HCT116 (cell line): Measurements from ENCODE around the gene OR51E2. TPM values are rescaled to one million over a fixed set of nuclear protein-coding genes. Genes with fewer than 3 reads are reported as not detected.

Experiments used
- ATAC-seq: fragments of 200-7000 bp; cut with Tn5 transposase; 2 replicates; pipeline ENCODE4 v1.9.1; 2020; ENCODE audit warnings: mild to moderate bottlenecking, moderate library complexity
- BruUV-seq: library from RNA; stranded (reverse); fragments of 400-500 nt; replicated peaks from 2 replicates; lab custom pipeline; 2021; lab: Mats Ljungman, UMichigan
- CTCF ChIA-PET: fragments of 300-600 bp; sonication (Branson Sonifier 250); formaldehyde crosslinking; loops from one replicate; lab custom pipeline; 2021; ENCODE audit warnings: antibody characterized with exemption; lab: Charles Lee
- POLR2A ChIA-PET: fragments of 300-600, 350-600 bp; sonication (Branson Sonifier 250); formaldehyde crosslinking; loops from one replicate; lab custom pipeline; 2021; ENCODE audit warnings: antibody characterized with exemption; lab: Charles Lee
- RAD21 ChIA-PET, 2 experiments: fragments of 300-600 bp; sonication (Branson Sonifier 250); formaldehyde crosslinking; loops; one replicate each; lab custom pipeline; 2023; ENCODE audit warnings: low total read pairs in 2 of 2; ENCODE audit not compliant: uncharacterized antibody in 2 of 2, unreplicated experiment in 2 of 2, low non-redundant PET in 1 of 2; lab: Charles Lee
- DNase-seq: peaks from one replicate; pipeline ENCODE4 v3.0.0-alpha.2; 2010; ENCODE audit warnings: low read depth, low spot score
- H2AFZ ChIP-seq: fragments of 200-600 bp; shearing (Covaris generic), sonication (generic); 2 replicates; pipeline ENCODE4 v1.6.1; 2017; ENCODE audit warnings: low read depth, mixed run types, mixed read lengths, antibody characterized with exemption, low read length; ENCODE audit not compliant: poor library complexity, severe bottlenecking
- H3K27ac ChIP-seq: 2 replicates; pipeline ENCODE4 v1.5.1; 2012; ENCODE audit warnings: low read depth, low read length
- H3K27me3 ChIP-seq: fragments of 200-600 bp; sonication (generic); 2 replicates; pipeline ENCODE4 v1.6.1; 2016; ENCODE audit warnings: mixed run types, low read length, mixed read lengths; ENCODE audit not compliant: insufficient read depth
- H3K36me3 ChIP-seq, 2 experiments: fragments of 200-500 bp in 1 of 2; fragments of 200-600 bp in 1 of 2; sonication (Bioruptor generic) in 1 of 2; sonication (generic) in 1 of 2; 2 replicates each; pipeline versions ENCODE4 v1.5.1 to v1.6.1; 2014 to 2016; ENCODE audit warnings: low read length in 2 of 2, inconsistent platforms in 1 of 2, mixed read lengths in 1 of 2, mixed run types in 1 of 2; ENCODE audit not compliant: insufficient read depth in 2 of 2, control insufficient read depth in 1 of 2
- H3K4me1 ChIP-seq, 2 experiments: fragments of 200-600 bp in 1 of 2; sonication (generic) in 1 of 2; 2 replicates each; pipeline versions ENCODE4 v1.5.1 to v1.6.1; 2012 to 2017; ENCODE audit warnings: low read length in 2 of 2, inconsistent platforms in 1 of 2, mild to moderate bottlenecking in 1 of 2, mixed read lengths in 1 of 2, mixed run types in 1 of 2, moderate library complexity in 1 of 2; ENCODE audit not compliant: insufficient read depth in 2 of 2, control insufficient read depth in 1 of 2
- H3K4me2 ChIP-seq: fragments of 200-600 bp; sonication (generic); 2 replicates; pipeline ENCODE4 v1.6.1; 2017; ENCODE audit warnings: mixed run types, low read length, mixed read lengths
- H3K4me3 ChIP-seq, 2 experiments: fragments of 200-600 bp in 1 of 2; sonication (generic) in 1 of 2; replicated peaks in 1 of 2; 2 replicates each; pipeline ENCODE4 v1.5.1; 2011 to 2016; ENCODE audit warnings: low read length in 2 of 2, control low read depth in 1 of 2, low read depth in 1 of 2, mild to moderate bottlenecking in 1 of 2, mixed read lengths in 1 of 2, mixed run types in 1 of 2
- H3K79me2 ChIP-seq: fragments of 200-600 bp; sonication (generic); 2 replicates; pipeline ENCODE4 v1.6.1; 2017; ENCODE audit warnings: mild to moderate bottlenecking, mixed run types, low read length, moderate library complexity, mixed read lengths; ENCODE audit not compliant: insufficient read depth
- H3K9ac ChIP-seq: fragments of 200-600 bp; sonication (generic); 2 replicates; pipeline ENCODE4 v1.6.1; 2016; ENCODE audit warnings: low read length, mixed read lengths
- H3K9me2 ChIP-seq: fragments of 200-600 bp; sonication (generic), shearing (Covaris generic); 2 replicates; pipeline ENCODE4 v1.6.1; 2017; ENCODE audit warnings: mixed run types, mild to moderate bottlenecking, moderate library complexity; ENCODE audit not compliant: insufficient read depth
- H3K9me3 ChIP-seq, 2 experiments: fragments of 200-500 bp in 1 of 2; fragments of 200-600 bp in 1 of 2; sonication (Bioruptor generic) in 1 of 2; sonication (generic) in 1 of 2; 2 replicates each; pipeline ENCODE4 v1.6.1; 2014 to 2017; ENCODE audit warnings: low read length in 2 of 2, mixed read lengths in 2 of 2, inconsistent platforms in 1 of 2, low read depth in 1 of 2, mild to moderate bottlenecking in 1 of 2, mixed run types in 1 of 2, moderate library complexity in 1 of 2; ENCODE audit not compliant: control insufficient read depth in 1 of 2, insufficient read depth in 1 of 2
- H4K20me1 ChIP-seq: fragments of 200-600 bp; sonication (generic), shearing (Covaris generic); 2 replicates; pipeline ENCODE4 v1.6.1; 2017; ENCODE audit warnings: mixed run types, mild to moderate bottlenecking, moderate library complexity; ENCODE audit not compliant: insufficient read depth
- EZH2 ChIP-seq: fragments of 200-600 bp; sonication (generic); IDR thresholded peaks from 2 replicates; pipeline ENCODE4 v1.6.1; 2017; ENCODE audit warnings: antibody characterized with exemption, mixed run types
- FOSL1 ChIP-seq: IDR thresholded peaks from 2 replicates; pipeline ENCODE4 v1.6.1; 2012; ENCODE audit warnings: low read depth
- JUND ChIP-seq: IDR thresholded peaks from 2 replicates; pipeline ENCODE4 v1.6.1; 2012
- intact Hi-C: fragments of 100-400 bp; cut with micrococcal nuclease; formaldehyde crosslinking; loops from 2 replicates; pipeline ENCODE4 v1.10.0; 2022
- total RNA-seq: library from RNA; stranded (reverse); gene quantifications from one replicate; pipeline ENCODE4 v1.2.1, GENCODE V29; 2021; ENCODE audit not compliant: unreplicated experiment
- TF ChIP-seq, protein P1 (sequence below): IDR thresholded peaks from 2 replicates; pipeline ENCODE4 v1.6.1; 2012; ENCODE audit warnings: low read depth
- TF ChIP-seq, protein P2 (sequence below): IDR thresholded peaks from 2 replicates; pipeline ENCODE4 v1.6.1; 2012
- TF ChIP-seq, protein P3 (sequence below): IDR thresholded peaks from 2 replicates; pipeline ENCODE4 v1.6.1; 2012

The OR51E2 gene
- total RNA-seq, 1 experiment from 2014 or later, result not detected

DNA sequence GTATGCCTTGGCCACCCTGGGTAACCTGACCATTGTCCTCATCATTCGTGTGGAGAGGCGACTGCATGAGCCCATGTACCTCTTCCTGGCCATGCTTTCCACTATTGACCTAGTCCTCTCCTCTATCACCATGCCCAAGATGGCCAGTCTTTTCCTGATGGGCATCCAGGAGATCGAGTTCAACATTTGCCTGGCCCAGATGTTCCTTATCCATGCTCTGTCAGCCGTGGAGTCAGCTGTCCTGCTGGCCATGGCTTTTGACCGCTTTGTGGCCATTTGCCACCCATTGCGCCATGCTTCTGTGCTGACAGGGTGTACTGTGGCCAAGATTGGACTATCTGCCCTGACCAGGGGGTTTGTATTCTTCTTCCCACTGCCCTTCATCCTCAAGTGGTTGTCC, 57.7 kb downstream of the OR51E2 start:
- H3K4me2 ChIP-seq, result no peak overlapping the region
- no peak for TF ChIP-seq JUND
- TF ChIP-seq, protein P1, sequence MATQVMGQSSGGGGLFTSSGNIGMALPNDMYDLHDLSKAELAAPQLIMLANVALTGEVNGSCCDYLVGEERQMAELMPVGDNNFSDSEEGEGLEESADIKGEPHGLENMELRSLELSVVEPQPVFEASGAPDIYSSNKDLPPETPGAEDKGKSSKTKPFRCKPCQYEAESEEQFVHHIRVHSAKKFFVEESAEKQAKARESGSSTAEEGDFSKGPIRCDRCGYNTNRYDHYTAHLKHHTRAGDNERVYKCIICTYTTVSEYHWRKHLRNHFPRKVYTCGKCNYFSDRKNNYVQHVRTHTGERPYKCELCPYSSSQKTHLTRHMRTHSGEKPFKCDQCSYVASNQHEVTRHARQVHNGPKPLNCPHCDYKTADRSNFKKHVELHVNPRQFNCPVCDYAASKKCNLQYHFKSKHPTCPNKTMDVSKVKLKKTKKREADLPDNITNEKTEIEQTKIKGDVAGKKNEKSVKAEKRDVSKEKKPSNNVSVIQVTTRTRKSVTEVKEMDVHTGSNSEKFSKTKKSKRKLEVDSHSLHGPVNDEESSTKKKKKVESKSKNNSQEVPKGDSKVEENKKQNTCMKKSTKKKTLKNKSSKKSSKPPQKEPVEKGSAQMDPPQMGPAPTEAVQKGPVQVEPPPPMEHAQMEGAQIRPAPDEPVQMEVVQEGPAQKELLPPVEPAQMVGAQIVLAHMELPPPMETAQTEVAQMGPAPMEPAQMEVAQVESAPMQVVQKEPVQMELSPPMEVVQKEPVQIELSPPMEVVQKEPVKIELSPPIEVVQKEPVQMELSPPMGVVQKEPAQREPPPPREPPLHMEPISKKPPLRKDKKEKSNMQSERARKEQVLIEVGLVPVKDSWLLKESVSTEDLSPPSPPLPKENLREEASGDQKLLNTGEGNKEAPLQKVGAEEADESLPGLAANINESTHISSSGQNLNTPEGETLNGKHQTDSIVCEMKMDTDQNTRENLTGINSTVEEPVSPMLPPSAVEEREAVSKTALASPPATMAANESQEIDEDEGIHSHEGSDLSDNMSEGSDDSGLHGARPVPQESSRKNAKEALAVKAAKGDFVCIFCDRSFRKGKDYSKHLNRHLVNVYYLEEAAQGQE, result no peak
- TF ChIP-seq, protein P2, sequence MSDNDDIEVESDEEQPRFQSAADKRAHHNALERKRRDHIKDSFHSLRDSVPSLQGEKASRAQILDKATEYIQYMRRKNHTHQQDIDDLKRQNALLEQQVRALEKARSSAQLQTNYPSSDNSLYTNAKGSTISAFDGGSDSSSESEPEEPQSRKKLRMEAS, result no peak
- TF ChIP-seq EZH2, result no peak
- no peak for TF ChIP-seq FOSL1
- TF ChIP-seq, protein P3, sequence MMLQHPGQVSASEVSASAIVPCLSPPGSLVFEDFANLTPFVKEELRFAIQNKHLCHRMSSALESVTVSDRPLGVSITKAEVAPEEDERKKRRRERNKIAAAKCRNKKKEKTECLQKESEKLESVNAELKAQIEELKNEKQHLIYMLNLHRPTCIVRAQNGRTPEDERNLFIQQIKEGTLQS, result no peak
- no peaks in the 10 kb centered on the region for H3K79me2 ChIP-seq
- ATAC-seq (no peak), DNase-seq (no peak)
- H3K9ac ChIP-seq, result no peak overlapping the region
- H3K27me3 ChIP-seq, result peaks cover 61% of the 10 kb centered on the region
- ChIA-PET POLR2A (no interaction called here), CTCF (no interaction called here), RAD21 (no interaction called here)
- no peak overlapping the region for H3K27ac ChIP-seq
- no peaks in the 10 kb centered on the region for H4K20me1 ChIP-seq
- no peaks in the 10 kb centered on the region for H3K9me3 ChIP-seq
- intact Hi-C loops, result no loop called here
- H2AFZ ChIP-seq, result no peak overlapping the region
- H3K4me1 ChIP-seq, result no peaks in the 10 kb centered on the region
- H3K4me3 ChIP-seq, result no peak overlapping the region
- no TSS peak for BruUV-seq
- no peaks in the 10 kb centered on the region for H3K36me3 ChIP-seq
- no peaks in the 10 kb centered on the region for H3K9me2 ChIP-seq
